ENCODE results near the gene PARD6G.

PARD6G gene

DNA sequence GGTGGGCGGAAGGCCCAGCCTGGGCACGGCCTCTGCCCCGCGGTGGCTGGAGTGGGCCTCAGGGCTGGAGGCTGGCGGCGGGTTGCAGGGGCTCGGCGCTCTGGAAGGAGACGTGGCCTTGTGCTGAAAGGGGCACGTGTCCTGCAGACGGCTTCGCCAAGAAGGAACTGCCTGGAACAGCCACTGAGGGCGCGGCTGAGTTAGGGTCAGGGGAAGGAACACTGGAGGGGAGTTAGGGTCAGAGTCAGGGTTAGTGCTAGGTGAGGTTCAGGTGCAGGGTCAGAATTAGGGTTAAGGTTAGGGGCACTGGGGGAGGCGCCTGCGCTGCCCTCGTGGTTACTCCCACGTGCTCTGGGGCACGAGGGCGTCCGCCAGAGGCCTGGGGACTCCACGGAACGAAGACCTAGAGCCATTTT is 139.2 kb downstream of the PARD6G start:
- no peak for DNase-seq (ENCODE audit: low read depth in 2 of 2)

DNA sequence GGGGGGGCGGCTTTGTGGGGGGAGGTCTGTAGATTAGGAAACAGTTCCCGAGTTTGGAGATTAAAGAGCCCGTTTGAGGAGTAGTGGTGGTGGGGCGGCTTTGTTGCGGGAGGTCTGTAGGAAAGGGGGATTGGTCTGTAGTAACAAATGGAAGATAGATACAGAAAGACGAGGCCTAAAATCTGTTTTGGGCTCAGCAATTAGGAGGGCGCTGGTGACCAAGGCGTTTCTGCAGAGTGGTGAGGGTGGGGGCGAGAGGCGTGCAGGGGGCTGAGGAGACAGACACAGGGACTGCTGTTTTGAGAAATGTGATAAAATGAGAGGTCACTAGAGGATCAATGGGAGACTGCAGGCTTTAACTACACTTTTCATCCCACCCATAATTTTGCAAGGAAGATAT is 139.9 kb downstream of the PARD6G start:
- DNase-seq (ENCODE audit: low read depth in 2 of 2): no peak

All from stimulated activated CD8-positive, alpha-beta memory T cell treated with anti-CD3 and anti-CD28 coated beads, Interleukin-15, amount 100 ng/mL, for 48 hours (primary cell).